MM.1S (cell line): Measurements from ENCODE around the gene HDAC9.
"Not testable (repeated sequence)": the region's sequence is repeated elsewhere in the genome, so short reads cannot be mapped to it uniquely, and the experiment has no call there.

Experiments used
- DNase-seq: peaks from one replicate; pipeline ENCODE4 v3.0.0-alpha.2; 2015
- H2AFZ ChIP-seq: fragments of 300-600 bp; sonication (generic); 2 replicates; pipeline ENCODE4 v1.6.0; 2016; ENCODE audit warnings: antibody characterized with exemption, low read length
- H3F3A ChIP-seq: fragments of 300-600 bp; sonication (generic); 2 replicates; pipeline ENCODE4 v1.6.1; 2016; ENCODE audit warnings: mild to moderate bottlenecking, antibody characterized with exemption, low read length, moderate library complexity, mixed read lengths; ENCODE audit not compliant: insufficient read depth
- H3K27ac ChIP-seq: fragments of 300-600 bp; sonication (generic); 2 replicates; pipeline ENCODE4 v1.5.1; 2016; ENCODE audit warnings: mild to moderate bottlenecking, low read length
- H3K27me3 ChIP-seq: fragments of 300-600 bp; sonication (generic); replicated peaks from 2 replicates; pipeline ENCODE4 v1.6.0; 2016; ENCODE audit warnings: low read length; ENCODE audit not compliant: insufficient read depth
- H3K36me3 ChIP-seq: fragments of 300-600 bp; sonication (generic); replicated peaks from 2 replicates; pipeline ENCODE4 v1.6.1; 2016; ENCODE audit warnings: mild to moderate bottlenecking, low read length, mixed read lengths; ENCODE audit not compliant: insufficient read depth
- H3K4me1 ChIP-seq: fragments of 300-600 bp; sonication (generic); 2 replicates; pipeline ENCODE4 v1.6.1; 2016; ENCODE audit warnings: low read length, mixed read lengths
- H3K4me2 ChIP-seq: fragments of 300-600 bp; sonication (generic); 2 replicates; pipeline ENCODE4 v1.6.0; 2016; ENCODE audit warnings: low read depth, low read length
- H3K4me3 ChIP-seq: fragments of 300-600 bp; sonication (generic); 2 replicates; pipeline ENCODE4 v1.5.1; 2016; ENCODE audit warnings: low read length, mixed read lengths
- H3K79me2 ChIP-seq: fragments of 300-600 bp; sonication (generic); 2 replicates; pipeline ENCODE4 v1.6.1; 2016; ENCODE audit warnings: mixed run types, low read length, mixed read lengths
- H3K9ac ChIP-seq: fragments of 300-600 bp; sonication (generic); 2 replicates; pipeline ENCODE4 v1.6.1; 2016; ENCODE audit warnings: low read length, mixed read lengths
- H3K9me2 ChIP-seq: fragments of 300-600 bp; sonication (generic); replicated peaks from 2 replicates; pipeline ENCODE4 v1.6.1; 2016; ENCODE audit warnings: mild to moderate bottlenecking, low read length, mixed read lengths; ENCODE audit not compliant: insufficient read depth
- H3K9me3 ChIP-seq: fragments of 300-600 bp; sonication (generic); replicated peaks from 2 replicates; pipeline ENCODE4 v1.6.1; 2016; ENCODE audit warnings: mild to moderate bottlenecking, low read length, mixed read lengths; ENCODE audit not compliant: insufficient read depth
- H4K20me1 ChIP-seq: fragments of 300-600 bp; sonication (generic); 2 replicates; pipeline ENCODE4 v1.6.1; 2016; ENCODE audit warnings: mild to moderate bottlenecking, low read length, moderate library complexity, mixed read lengths; ENCODE audit not compliant: insufficient read depth
- CTCF ChIP-seq: fragments of 300-600 bp; sonication (generic); IDR thresholded peaks from 2 replicates; pipeline ENCODE4 v1.5.1; 2016; ENCODE audit warnings: antibody characterized with exemption, low read length, mixed read lengths
- EZH2 ChIP-seq: fragments of 300-600 bp; sonication (generic); optimal IDR thresholded peaks from 2 replicates; pipeline ENCODE3; 2017; ENCODE audit warnings: low read depth, mild to moderate bottlenecking, antibody characterized with exemption, low read length, mixed read lengths
- EZH2phosphoT487 ChIP-seq: fragments of 300-600 bp; sonication (generic); IDR thresholded peaks from 2 replicates; pipeline ENCODE4 v1.6.1; 2018; ENCODE audit warnings: antibody characterized with exemption, low read length

Gene HDAC9

GRCh38 chr7:18721429-18721828 lies 225.9 kb downstream of the HDAC9 start:
- no peak for DNase-seq
- no peaks in the 10 kb centered on the region for H3K4me1 ChIP-seq
- no peaks in the 10 kb centered on the region for H3K36me3 ChIP-seq
- H3K27ac ChIP-seq: no peak overlapping the region
- H3K4me2 ChIP-seq: no peak overlapping the region
- no peaks in the 10 kb centered on the region for H3K9me2 ChIP-seq
- no peak overlapping the region for H3K9ac ChIP-seq
- no peak overlapping the region for H2AFZ ChIP-seq
- H3K9me3 ChIP-seq: no peaks in the 10 kb centered on the region
- no peaks in the 10 kb centered on the region for H3F3A ChIP-seq
- H3K4me3 ChIP-seq: no peak overlapping the region
- no peaks in the 10 kb centered on the region for H4K20me1 ChIP-seq
- H3K27me3 ChIP-seq: no peaks in the 10 kb centered on the region
- TF ChIP-seq EZH2: no peak
- no peak for TF ChIP-seq CTCF
- TF ChIP-seq EZH2phosphoT487: no peak
- no peaks in the 10 kb centered on the region for H3K79me2 ChIP-seq

DNA sequence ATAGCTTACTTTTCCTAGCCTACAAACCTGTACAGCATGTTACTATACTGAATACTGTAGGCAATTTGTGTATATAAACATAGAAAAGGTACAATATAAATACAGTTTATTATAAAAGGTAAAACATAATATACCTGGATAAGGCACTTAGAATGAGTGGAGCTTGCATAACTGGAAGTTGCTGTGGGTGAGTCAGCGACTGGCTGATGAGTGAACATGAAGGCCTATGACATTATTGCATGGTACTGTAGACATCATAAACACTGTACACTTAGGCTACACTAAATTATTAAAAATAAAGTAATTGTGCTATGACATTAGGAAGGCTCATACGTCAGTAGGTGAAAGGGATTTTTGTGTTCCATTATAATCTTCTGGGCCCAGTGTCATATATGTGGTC lies 228.8 kb downstream of the HDAC9 start:
- Histone ChIP-seq H3K9me2 (no peaks in the 10 kb centered on the region), H3F3A (no peaks in the 10 kb centered on the region), H3K4me3 (no peak overlapping the region), H2AFZ (no peak overlapping the region), H3K79me2 (no peaks in the 10 kb centered on the region), H3K27me3 (no peaks in the 10 kb centered on the region), H3K4me1 (no peaks in the 10 kb centered on the region), H3K9ac (no peak overlapping the region), H3K27ac (no peak overlapping the region), H3K9me3 (no peaks in the 10 kb centered on the region), H4K20me1 (no peaks in the 10 kb centered on the region), H3K36me3 (no peaks in the 10 kb centered on the region), H3K4me2 (no peak overlapping the region)
- DNase-seq: no peak
- TF ChIP-seq CTCF (no peak), EZH2phosphoT487 (no peak)

DNA sequence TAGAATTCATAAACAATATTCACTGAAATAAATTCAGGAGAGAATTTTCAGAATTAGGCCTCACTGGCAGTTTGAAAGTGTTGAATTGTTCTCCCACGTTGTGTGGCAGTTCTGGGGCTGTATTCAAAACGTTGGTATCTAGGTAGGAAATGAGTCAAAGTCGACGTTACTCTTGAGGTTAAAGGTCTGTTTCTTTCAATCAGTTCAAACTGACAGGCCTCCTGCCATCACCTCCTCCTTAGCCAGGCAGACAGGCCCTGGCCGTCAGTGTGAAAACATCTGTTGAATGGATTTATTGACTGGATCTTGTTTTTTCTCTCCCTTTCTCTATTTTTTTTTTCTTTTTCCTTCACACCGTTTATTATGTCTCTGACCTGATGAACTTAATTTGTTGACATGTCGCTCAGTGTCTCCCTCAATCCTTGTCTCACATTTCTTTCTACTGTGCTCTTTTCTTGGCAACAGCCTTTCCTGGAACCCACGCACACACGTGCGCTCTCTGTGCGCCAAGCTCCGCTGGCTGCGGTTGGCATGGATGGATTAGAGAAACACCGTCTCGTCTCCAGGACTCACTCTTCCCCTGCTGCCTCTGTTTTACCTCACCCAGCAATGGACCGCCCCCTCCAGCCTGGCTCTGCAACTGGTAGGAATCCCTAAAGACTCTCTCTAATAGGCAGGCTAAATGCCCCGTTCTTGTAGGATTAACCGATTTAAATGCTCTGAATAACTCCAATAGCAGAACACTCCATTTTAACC lies 231.7 kb downstream of the HDAC9 start:
- DNase-seq: no peak
- Histone ChIP-seq H3K4me2 (no peak overlapping the region), H3K27me3 (no peaks in the 10 kb centered on the region), H3K4me3 (no peak overlapping the region), H3K4me1 (no peaks in the 10 kb centered on the region), H3K79me2 (no peaks in the 10 kb centered on the region), H3K9me3 (no peaks in the 10 kb centered on the region), H3K27ac (no peak overlapping the region), H3K9me2 (no peaks in the 10 kb centered on the region), H3F3A (no peaks in the 10 kb centered on the region), H3K9ac (no peak overlapping the region), H3K36me3 (no peaks in the 10 kb centered on the region), H2AFZ (no peak overlapping the region), H4K20me1 (no peaks in the 10 kb centered on the region)
- TF ChIP-seq EZH2phosphoT487 (no peak), CTCF (no peak), EZH2 (no peak)

DNA sequence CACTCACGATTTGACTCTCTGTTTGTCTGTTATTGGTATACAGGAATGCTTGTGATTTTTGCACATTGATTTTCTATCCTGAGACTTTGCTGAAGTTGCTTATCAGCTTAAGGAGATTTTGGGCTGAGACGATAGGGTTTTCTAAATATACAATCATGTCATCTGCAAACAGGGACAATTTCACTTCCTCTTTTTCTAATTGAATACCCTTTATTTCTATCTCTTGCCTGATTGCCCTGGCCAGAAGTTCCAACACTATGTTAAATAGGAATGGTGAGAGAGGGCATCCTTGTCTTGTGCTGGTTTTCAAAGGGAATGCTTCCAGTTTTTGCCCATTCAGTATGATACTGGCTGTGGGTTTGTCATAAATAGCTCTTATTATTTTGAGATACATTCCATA lies 240.5 kb downstream of the HDAC9 start:
- not testable (repeated sequence) for H3K4me2 ChIP-seq, DNase-seq, H2AFZ ChIP-seq, H4K20me1 ChIP-seq, H3K4me1 ChIP-seq, H3K27ac ChIP-seq, H3K9ac ChIP-seq, H3K9me2 ChIP-seq, H3F3A ChIP-seq, H3K27me3 ChIP-seq, H3K4me3 ChIP-seq, H3K79me2 ChIP-seq, H3K36me3 ChIP-seq, H3K9me3 ChIP-seq
